SK-N-MC (cell line): ENCODE data around the gene RAMACL.
"Not testable (repeated sequence)": the region's sequence is repeated elsewhere in the genome, so short reads cannot be mapped to it uniquely, and the experiment has no call there.

Source experiments
- DNase-seq: peaks from one replicate; pipeline ENCODE4 v3.0.0-alpha.2; 2011; ENCODE audit warnings: low read depth, low spot score
- H3K27ac ChIP-seq: fragments of 200-600 bp; sonication (generic); 2 replicates; pipeline ENCODE4 v1.5.1; 2016; ENCODE audit warnings: mixed run types
- H3K36me3 ChIP-seq: fragments of 200-600 bp; sonication (generic); 2 replicates; pipeline ENCODE4 v1.6.1; 2017; ENCODE audit warnings: antibody characterized with exemption, low read length, mixed read lengths; ENCODE audit not compliant: insufficient read depth
- H3K4me3 ChIP-seq: fragments of 200-600 bp; sonication (generic); 2 replicates; pipeline ENCODE4 v1.5.1; 2016
- H3K9ac ChIP-seq: fragments of 200-600 bp; sonication (generic); 2 replicates; pipeline ENCODE4 v1.8.0; 2017; ENCODE audit warnings: mixed run types, mixed read lengths; ENCODE audit not compliant: insufficient read length
- H3K9me3 ChIP-seq: fragments of 200-600 bp; sonication (generic); 2 replicates; pipeline ENCODE4 v1.6.1; 2017; ENCODE audit warnings: low read depth, mild to moderate bottlenecking, antibody characterized with exemption, low read length, moderate library complexity, mixed read lengths
- EZH2 ChIP-seq: fragments of 200-600 bp; sonication (generic); IDR thresholded peaks from one replicate; pipeline ENCODE4 v1.6.1; 2017; ENCODE audit warnings: antibody characterized with exemption
- FOXP2 ChIP-seq: optimal IDR thresholded peaks from 2 replicates; pipeline ENCODE3; 2011; ENCODE audit warnings: mild to moderate bottlenecking, moderate library complexity; ENCODE audit not compliant: insufficient read depth; ENCODE audit errors: extremely low read length, control extremely low read depth
- POLR2AphosphoS5 ChIP-seq: IDR thresholded peaks from 2 replicates; pipeline ENCODE4 v1.6.1; 2012; ENCODE audit warnings: mild to moderate bottlenecking, low read depth, low read length, borderline replicate concordance

Gene RAMACL

GRCh38 chr6:166587631-166588413 is 1.3 kb upstream of the RAMACL start:
- Histone ChIP-seq H3K9me3 (no peaks in the 10 kb centered on the region), H3K4me3 (no peak overlapping the region), H3K9ac (no peak overlapping the region), H3K27ac (no peak overlapping the region), H3K36me3 (no peaks in the 10 kb centered on the region)
- TF ChIP-seq POLR2AphosphoS5 (no peak), FOXP2 (no peak), EZH2 (no peak)
- DNase-seq, result no peak

- Histone ChIP-seq H3K9ac (no peak overlapping the region), H3K9me3 (no peaks in the 10 kb centered on the region), H3K4me3 (no peak overlapping the region), H3K27ac (no peak overlapping the region), H3K36me3 (no peaks in the 10 kb centered on the region)
- no peak for DNase-seq
- TF ChIP-seq EZH2, result no peak
- no peak for TF ChIP-seq FOXP2
- TF ChIP-seq POLR2AphosphoS5, result no peak
Measured at GRCh38 chr6:166584853-166585429, 1.5 kb downstream of the RAMACL start.

GRCh38 chr6:166584155-166584554 is 2.3 kb downstream of the RAMACL start:
- H3K4me3 ChIP-seq, result no peak overlapping the region
- no peak overlapping the region for H3K27ac ChIP-seq
- TF ChIP-seq FOXP2 (no peak), POLR2AphosphoS5 (no peak), EZH2 (no peak)
- no peak overlapping the region for H3K9ac ChIP-seq
- no peaks in the 10 kb centered on the region for H3K36me3 ChIP-seq
- no peaks in the 10 kb centered on the region for H3K9me3 ChIP-seq
- no peak for DNase-seq

GRCh38 chr6:166583230-166583965 is 3.1 kb downstream of the RAMACL start:
- no peak overlapping the region for H3K9ac ChIP-seq
- H3K27ac ChIP-seq, result no peak overlapping the region
- no peak for TF ChIP-seq FOXP2
- no peak for TF ChIP-seq EZH2
- TF ChIP-seq POLR2AphosphoS5, result no peak
- H3K4me3 ChIP-seq, result no peak overlapping the region
- H3K36me3 ChIP-seq, result no peaks in the 10 kb centered on the region
- no peaks in the 10 kb centered on the region for H3K9me3 ChIP-seq
- no peak for DNase-seq

GRCh38 chr6:166582258-166582657 is 4.2 kb downstream of the RAMACL start:
- TF ChIP-seq POLR2AphosphoS5, result no peak
- TF ChIP-seq FOXP2, result no peak
- TF ChIP-seq EZH2, result no peak
- Histone ChIP-seq H3K9ac (no peak overlapping the region), H3K27ac (no peak overlapping the region)

GRCh38 chr6:166581801-166582200 is 4.7 kb downstream of the RAMACL start:
- H3K36me3 ChIP-seq, H3K4me3 ChIP-seq, DNase-seq: not testable (repeated sequence)

More at GRCh38 chr6:166582258-166582657, 4.2 kb downstream of the RAMACL start:
- Histone ChIP-seq H3K4me3 (no peak overlapping the region), H3K9me3 (no peaks in the 10 kb centered on the region), H3K36me3 (no peaks in the 10 kb centered on the region)
- DNase-seq, result no peak

GRCh38 chr6:166581091-166581511 is 5.4 kb downstream of the RAMACL start:
- Histone ChIP-seq H3K36me3 (no peaks in the 10 kb centered on the region), H3K9ac (no peak overlapping the region), H3K27ac (no peak overlapping the region), H3K9me3 (no peaks in the 10 kb centered on the region), H3K4me3 (no peak overlapping the region)
- TF ChIP-seq FOXP2 (no peak), POLR2AphosphoS5 (no peak), EZH2 (no peak)
- DNase-seq, result no peak

More at GRCh38 chr6:166581801-166582200, 4.7 kb downstream of the RAMACL start:
- H3K9me3 ChIP-seq, H3K27ac ChIP-seq, H3K9ac ChIP-seq: not testable (repeated sequence)

- no peaks in the 10 kb centered on the region for H3K36me3 ChIP-seq
- TF ChIP-seq FOXP2 (no peak), POLR2AphosphoS5 (no peak), EZH2 (no peak)
- H3K9ac ChIP-seq, result no peak overlapping the region
- no peak overlapping the region for H3K27ac ChIP-seq
- H3K4me3 ChIP-seq, result no peak overlapping the region
- DNase-seq, result no peak
- no peaks in the 10 kb centered on the region for H3K9me3 ChIP-seq
Measured at GRCh38 chr6:166580076-166581050, 6.1 kb downstream of the RAMACL start.
